IPS-NIHi7 (cell line): ENCODE results near the gene PRIMA1.
A peak's percentile ranks its signal among the peaks of the same experiment; 100 is the strongest.

ENCODE experiments used
- DNase-seq: peaks from one replicate; pipeline ENCODE4 v3.0.0; 2012; ENCODE audit warnings: mixed read lengths; ENCODE audit errors: extremely low spot score

PRIMA1 gene

DNA sequence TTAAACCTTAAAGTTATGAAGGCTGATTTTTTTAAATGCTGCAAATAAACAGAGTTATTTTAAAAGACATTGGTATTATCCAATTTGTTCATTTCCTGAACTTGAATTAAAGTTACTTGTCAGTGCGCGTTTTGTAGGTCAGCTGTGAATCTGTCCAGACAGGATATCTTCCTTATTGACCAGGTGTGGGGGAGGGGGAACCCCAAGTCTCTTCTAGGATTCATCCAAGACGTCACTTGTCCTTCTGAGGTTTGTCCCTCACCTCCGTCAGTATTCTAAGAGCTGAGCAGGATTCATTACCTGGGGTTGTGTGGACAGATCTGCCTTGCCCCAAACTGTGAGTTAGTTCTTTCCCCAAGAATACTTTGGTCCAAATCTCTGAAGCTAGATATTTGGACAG lies 8.8 kb upstream of the PRIMA1 start:
- DNase-seq, result no peak

- no peak for DNase-seq
Observed at GRCh38 chr14:93794756-93795155, 6.5 kb upstream of the PRIMA1 start.

GRCh38 chr14:93793555-93794324 lies 5.5 kb upstream of the PRIMA1 start:
- no peak for DNase-seq

GRCh38 chr14:93792391-93792790 lies 4.1 kb upstream of the PRIMA1 start:
- no peak for DNase-seq

DNA sequence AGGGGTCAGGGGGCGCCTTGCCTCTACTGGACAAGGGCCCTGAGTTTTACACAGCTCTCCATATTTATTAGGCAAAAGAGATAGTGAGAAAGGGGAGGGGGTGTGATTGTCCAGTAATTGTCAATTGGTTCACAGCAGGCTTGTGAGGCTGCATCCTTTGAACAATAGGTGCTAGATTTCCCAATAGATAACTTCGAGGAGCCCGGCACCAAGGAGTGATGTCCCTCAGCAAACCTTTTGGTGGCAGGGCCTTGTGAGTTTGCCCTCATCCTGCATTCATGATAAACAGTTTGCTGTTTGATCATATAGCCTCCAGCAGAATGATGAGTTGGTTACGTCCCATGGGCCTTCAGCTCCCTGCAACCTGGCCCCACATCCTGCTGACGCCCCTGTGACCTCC lies 2.7 kb upstream of the PRIMA1 start:
- DNase-seq, result no peak

DNA sequence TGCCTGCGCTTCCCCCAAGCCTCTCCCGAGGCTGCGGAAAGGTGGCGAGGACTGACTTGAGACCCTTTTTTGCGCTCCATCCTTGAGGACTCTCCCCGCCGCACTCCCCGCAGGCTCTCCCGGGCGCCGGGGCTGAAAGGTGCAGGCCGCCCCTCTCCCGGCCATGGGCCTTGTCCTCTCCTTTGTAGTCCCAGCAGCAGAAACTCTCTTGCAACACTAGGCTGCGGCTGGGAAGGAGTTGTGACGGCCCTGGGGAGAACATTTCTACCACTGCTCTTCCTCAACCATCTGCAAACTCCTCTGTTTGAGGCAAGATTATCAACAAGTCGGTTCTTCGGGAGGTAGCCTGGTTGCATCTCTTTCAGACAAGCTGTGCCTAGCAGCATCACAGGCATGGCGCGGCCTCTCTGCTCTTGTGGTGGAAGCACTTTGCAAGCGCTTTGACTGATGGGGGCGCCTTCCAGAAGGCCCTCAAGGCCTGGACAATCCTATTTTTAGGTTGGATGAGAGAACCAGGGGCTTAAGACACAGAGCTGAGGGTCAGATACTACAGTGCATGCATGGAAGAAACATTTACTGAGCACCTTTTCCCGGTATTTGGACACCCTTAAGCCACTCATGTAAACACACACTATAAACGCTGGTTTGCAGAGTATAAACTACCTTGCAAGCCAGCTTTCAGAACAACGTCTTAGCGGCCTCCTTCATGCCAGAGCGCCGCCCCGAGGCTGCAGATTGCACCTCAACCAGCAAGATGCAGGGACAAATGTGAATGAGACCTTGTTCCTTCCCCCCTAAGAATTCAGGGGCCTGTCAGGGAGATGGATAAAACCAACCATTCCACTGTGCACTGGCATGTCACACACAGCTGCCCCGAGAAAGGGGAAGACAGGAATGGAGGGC lies 1.2 kb upstream of the PRIMA1 start:
- DNase-seq, result no peak

DNA sequence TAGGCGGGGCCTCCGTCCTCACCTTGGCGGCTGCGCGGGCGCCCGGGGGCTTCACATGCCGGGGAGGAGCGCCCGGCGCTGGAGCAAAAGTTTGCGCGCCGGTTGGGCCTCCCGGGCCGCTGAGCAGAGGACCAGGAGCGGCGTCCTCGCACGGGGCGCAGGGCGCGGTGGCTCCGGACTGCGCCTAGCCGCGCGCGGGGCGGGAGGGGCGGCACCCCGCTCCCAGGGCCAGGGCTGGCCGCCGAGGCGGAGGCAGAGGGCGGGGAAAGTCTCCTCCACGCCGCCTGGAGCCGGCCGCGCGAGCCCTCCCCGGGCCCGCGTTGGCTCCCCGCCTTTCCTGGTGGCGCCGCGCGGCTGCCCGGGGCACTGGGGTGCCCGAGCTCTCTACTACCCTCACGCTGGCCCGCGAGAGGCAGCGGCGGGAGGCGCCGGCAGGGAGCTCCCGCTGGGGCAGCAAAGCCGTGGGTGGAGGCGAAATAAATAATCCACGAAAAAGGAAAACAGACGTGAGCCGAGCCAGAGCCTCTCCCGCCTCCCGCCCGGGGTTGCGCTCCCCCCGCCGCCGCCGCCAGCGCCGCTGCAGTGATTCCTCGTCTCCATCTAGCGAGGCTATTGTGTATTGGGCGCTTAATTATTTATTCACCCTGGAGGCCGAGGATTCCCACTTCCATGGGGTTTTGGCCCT lies 400 bp upstream of the PRIMA1 start:
- peak; percentile 73 for DNase-seq

GRCh38 chr14:93787465-93788292 lies 606 bp downstream of the PRIMA1 start:
- peak; percentile 80 for DNase-seq

DNA sequence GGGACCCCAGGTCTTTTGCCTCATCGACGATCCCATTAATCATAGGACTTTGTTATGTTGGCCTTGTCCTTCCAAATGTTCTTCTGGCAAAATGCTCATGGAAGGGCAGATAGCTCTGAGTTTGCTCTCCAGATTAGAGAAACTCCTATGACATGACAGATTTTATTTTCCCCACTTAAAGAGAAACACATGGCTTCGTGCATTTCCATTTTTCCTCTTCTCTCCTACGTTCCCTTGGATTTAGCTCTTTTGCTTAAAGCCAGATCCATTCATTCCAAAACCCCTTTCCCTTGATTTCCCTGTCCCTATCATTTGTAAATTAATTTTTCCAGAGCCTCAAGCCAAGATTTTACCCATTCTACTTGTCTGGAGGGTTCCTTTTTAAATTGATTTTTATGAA lies 2.9 kb downstream of the PRIMA1 start:
- no peak for DNase-seq

- no peak for DNase-seq
Observed at GRCh38 chr14:93784878-93785277, 3.4 kb downstream of the PRIMA1 start.

DNA sequence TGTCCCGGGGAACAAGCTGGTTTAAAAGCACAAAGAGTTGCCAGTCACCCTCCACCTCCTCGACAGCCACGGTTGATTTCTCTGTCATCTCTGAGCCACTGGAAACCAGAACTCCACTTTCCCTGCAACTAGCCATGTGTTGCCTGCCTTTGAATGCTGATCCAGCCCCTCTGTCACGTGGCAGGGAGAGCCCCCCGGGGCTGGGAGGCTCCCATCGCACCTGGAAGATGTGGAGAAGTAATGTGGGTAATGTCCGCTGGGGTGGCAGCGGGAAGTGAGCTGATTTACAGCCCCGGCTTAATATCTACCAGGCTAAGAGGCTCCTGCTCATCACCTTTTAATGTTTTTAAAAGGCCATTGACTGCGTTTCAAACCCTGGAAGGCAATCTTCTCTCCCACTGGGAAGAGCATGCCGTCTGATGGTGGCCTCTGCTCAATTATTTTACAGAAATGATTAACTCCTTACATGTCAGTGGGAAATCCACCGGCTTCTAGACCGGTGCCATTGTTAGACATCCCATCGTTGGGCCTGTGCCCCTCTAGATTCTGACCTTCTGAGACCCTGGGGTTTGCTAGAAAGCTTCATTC lies 7.4 kb downstream of the PRIMA1 start:
- no peak for DNase-seq

DNA sequence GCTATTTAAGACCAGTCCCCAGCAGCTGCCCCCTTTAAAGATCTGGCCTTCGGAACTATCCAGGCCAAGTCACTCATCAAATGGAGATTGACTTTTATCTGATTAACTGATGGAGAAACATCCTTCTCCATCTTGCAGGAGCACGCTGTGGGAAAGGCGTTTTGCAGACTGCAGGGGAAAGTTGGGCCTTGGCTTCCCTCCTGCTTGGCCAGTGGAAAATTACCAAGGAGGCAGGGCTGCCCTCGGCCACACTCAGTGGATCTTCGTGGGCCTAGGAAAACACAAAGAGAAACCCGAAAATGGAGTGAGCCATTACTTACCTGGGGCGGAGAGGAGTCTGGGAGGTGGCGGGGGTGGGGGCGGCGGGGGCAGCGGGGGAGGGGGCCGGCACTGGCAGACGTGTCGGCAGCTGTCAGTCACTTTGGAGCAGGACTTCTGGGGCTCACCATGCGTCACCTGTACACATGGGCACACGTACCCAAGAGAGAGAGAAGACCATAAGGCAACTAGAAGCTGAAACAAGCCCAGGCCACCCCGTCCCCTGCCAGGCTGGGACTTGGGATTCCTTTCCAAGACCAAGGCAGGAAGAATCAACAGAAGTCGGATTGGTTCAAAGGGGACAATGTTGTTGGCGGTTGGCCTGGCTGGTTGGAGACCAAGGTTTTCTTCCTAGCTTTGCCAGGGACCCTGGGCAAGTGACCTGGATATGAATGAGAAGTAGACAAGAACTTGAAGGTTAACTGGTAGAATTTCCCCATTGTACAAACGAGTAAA lies 9.2 kb downstream of the PRIMA1 start:
- DNase-seq, result no peak

- no peak for DNase-seq
Observed at GRCh38 chr14:93778453-93778852, 9.8 kb downstream of the PRIMA1 start.

- no peak for DNase-seq
Observed at GRCh38 chr14:93775744-93776143, 12.5 kb downstream of the PRIMA1 start.

DNA sequence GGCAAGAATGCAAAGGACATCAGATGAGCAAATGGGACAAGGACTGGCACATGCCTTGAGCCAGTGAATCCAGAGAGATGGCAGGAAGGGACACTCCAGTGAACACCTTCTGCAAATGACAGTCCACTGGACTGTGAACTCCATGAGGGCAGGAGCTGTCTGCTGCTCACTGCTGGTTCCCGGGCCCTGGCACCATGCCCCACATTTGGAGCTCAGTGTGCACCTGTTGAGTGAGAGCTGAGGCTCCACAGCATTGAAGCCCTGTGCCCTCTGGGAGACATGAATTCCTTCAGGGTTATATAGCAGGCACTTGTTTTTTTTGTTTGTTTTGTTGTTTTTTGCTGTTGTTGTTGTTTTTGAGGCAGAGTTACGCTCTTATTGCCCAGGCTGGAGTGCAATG lies 13.1 kb downstream of the PRIMA1 start:
- no peak for DNase-seq

GRCh38 chr14:93772263-93772662 lies 16.0 kb downstream of the PRIMA1 start:
- no peak for DNase-seq

DNA sequence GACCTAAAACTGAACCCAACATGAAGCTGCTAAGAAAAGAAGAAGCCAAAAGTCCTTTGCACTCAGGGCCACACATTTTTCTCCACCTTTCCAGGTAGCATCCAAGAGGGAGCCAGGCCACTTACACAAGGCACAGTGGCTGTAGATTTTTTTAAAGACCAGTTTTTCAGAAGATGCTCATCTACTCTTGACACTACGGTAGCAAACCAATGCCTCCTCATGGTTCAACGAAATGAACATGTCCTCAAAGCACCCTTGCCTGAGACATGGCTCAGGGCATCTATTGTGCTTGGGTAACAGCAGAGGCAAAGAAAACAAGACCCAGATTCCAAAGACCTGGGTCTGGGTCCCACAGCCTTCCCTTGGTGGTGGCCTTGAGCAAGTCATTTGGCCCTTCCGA lies 22.3 kb downstream of the PRIMA1 start:
- no peak for DNase-seq

DNA sequence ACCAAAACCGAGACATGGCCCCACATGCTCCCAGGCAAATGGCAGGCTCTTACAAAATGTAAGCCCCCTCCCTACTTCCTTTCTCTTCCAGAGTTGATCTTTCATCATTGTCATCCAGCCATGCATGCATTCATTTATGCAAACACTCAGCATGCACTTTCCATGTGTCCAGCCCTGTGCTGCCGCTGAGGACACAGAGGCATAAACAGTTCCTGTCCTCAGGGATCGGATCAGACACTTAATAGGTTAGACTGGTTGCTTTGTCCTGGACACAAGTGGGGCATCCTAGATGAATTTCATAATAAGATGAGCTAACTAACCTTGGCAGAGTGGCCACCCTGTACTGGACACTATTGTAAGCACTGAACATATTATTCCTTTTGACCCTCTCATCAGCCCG lies 23.1 kb downstream of the PRIMA1 start:
- DNase-seq, result no peak

- no peak for DNase-seq
Observed at GRCh38 chr14:93764211-93764659, 24.1 kb downstream of the PRIMA1 start.

DNA sequence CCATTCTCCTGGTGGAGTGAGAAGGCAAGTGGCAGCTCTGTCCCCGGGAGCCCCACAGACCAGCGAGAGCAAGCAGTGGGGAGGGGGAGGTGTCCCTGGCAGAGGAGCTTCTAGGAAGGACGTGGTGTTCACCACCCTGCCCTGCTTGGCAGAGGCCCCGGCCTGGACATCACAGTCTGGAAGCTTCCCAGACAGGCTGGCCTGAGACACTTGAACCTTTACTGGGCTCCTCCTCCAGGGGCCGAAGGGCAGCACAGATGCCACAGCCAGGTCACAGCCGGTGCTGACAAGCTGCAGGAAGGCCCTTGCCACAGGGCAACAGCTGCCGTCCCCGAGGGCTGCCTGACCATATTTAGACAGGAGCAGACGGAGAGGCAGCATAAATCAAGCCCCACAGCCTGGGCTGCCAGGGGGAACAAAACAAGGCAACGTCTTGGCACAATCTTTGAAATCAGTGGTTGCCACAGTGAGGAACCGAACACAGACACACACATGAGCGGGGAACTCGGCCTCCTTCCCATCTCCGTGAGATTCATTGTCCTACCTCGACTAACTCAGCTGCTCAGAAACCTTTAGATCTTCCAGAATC lies 28.5 kb downstream of the PRIMA1 start:
- DNase-seq, result no peak
